MM.1S (cell line): Measurements from ENCODE around the gene CAMK4.

Experiments used
- DNase-seq: peaks from one replicate; pipeline ENCODE4 v3.0.0-alpha.2; 2015
- H2AFZ ChIP-seq: fragments of 300-600 bp; sonication (generic); 2 replicates; pipeline ENCODE4 v1.6.0; 2016; ENCODE audit warnings: antibody characterized with exemption, low read length
- H3F3A ChIP-seq: fragments of 300-600 bp; sonication (generic); 2 replicates; pipeline ENCODE4 v1.6.1; 2016; ENCODE audit warnings: mild to moderate bottlenecking, antibody characterized with exemption, low read length, moderate library complexity, mixed read lengths; ENCODE audit not compliant: insufficient read depth
- H3K27ac ChIP-seq: fragments of 300-600 bp; sonication (generic); 2 replicates; pipeline ENCODE4 v1.5.1; 2016; ENCODE audit warnings: mild to moderate bottlenecking, low read length
- H3K27me3 ChIP-seq: fragments of 300-600 bp; sonication (generic); replicated peaks from 2 replicates; pipeline ENCODE4 v1.6.0; 2016; ENCODE audit warnings: low read length; ENCODE audit not compliant: insufficient read depth
- H3K36me3 ChIP-seq: fragments of 300-600 bp; sonication (generic); replicated peaks from 2 replicates; pipeline ENCODE4 v1.6.1; 2016; ENCODE audit warnings: mild to moderate bottlenecking, low read length, mixed read lengths; ENCODE audit not compliant: insufficient read depth
- H3K4me1 ChIP-seq: fragments of 300-600 bp; sonication (generic); 2 replicates; pipeline ENCODE4 v1.6.1; 2016; ENCODE audit warnings: low read length, mixed read lengths
- H3K4me2 ChIP-seq: fragments of 300-600 bp; sonication (generic); 2 replicates; pipeline ENCODE4 v1.6.0; 2016; ENCODE audit warnings: low read depth, low read length
- H3K4me3 ChIP-seq: fragments of 300-600 bp; sonication (generic); 2 replicates; pipeline ENCODE4 v1.5.1; 2016; ENCODE audit warnings: low read length, mixed read lengths
- H3K79me2 ChIP-seq: fragments of 300-600 bp; sonication (generic); 2 replicates; pipeline ENCODE4 v1.6.1; 2016; ENCODE audit warnings: mixed run types, low read length, mixed read lengths
- H3K9ac ChIP-seq: fragments of 300-600 bp; sonication (generic); 2 replicates; pipeline ENCODE4 v1.6.1; 2016; ENCODE audit warnings: low read length, mixed read lengths
- H3K9me2 ChIP-seq: fragments of 300-600 bp; sonication (generic); replicated peaks from 2 replicates; pipeline ENCODE4 v1.6.1; 2016; ENCODE audit warnings: mild to moderate bottlenecking, low read length, mixed read lengths; ENCODE audit not compliant: insufficient read depth
- H3K9me3 ChIP-seq: fragments of 300-600 bp; sonication (generic); replicated peaks from 2 replicates; pipeline ENCODE4 v1.6.1; 2016; ENCODE audit warnings: mild to moderate bottlenecking, low read length, mixed read lengths; ENCODE audit not compliant: insufficient read depth
- H4K20me1 ChIP-seq: fragments of 300-600 bp; sonication (generic); 2 replicates; pipeline ENCODE4 v1.6.1; 2016; ENCODE audit warnings: mild to moderate bottlenecking, low read length, moderate library complexity, mixed read lengths; ENCODE audit not compliant: insufficient read depth
- EZH2 ChIP-seq: fragments of 300-600 bp; sonication (generic); optimal IDR thresholded peaks from 2 replicates; pipeline ENCODE3; 2017; ENCODE audit warnings: low read depth, mild to moderate bottlenecking, antibody characterized with exemption, low read length, mixed read lengths
- EZH2phosphoT487 ChIP-seq: fragments of 300-600 bp; sonication (generic); IDR thresholded peaks from 2 replicates; pipeline ENCODE4 v1.6.1; 2018; ENCODE audit warnings: antibody characterized with exemption, low read length
- TF ChIP-seq, protein P1 (sequence below): fragments of 300-600 bp; sonication (generic); IDR thresholded peaks from 2 replicates; pipeline ENCODE4 v1.5.1; 2016; ENCODE audit warnings: antibody characterized with exemption, low read length, mixed read lengths

The CAMK4 gene

DNA sequence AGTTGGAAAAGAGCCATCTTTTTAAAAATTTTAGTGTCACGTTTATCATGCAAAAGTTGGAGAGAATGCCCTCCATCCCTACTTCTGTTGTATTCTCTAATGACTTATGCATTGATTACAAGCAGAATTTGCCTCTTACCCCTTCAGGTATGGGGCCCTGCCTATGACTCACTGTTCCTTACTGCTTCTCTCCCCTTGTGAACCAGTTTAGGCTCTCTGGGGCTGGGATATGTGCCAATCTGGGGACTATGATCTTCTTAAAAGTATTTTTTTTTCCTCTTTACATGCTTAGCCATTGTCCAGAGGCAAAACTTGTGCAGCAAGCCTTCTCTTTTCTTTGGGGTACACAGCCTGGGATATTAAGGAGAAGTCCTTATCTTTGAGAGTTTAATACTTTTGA, 37.4 kb downstream of the CAMK4 start:
- Histone ChIP-seq H3F3A (no peaks in the 10 kb centered on the region), H3K79me2 (no peaks in the 10 kb centered on the region), H3K4me1 (no peaks in the 10 kb centered on the region), H3K9ac (no peak overlapping the region), H3K36me3 (no peaks in the 10 kb centered on the region), H3K27me3 (no peaks in the 10 kb centered on the region), H2AFZ (no peak overlapping the region), H3K4me2 (no peak overlapping the region), H3K9me2 (no peaks in the 10 kb centered on the region), H3K4me3 (no peak overlapping the region), H3K27ac (no peak overlapping the region), H3K9me3 (no peaks in the 10 kb centered on the region), H4K20me1 (no peaks in the 10 kb centered on the region)
- DNase-seq: no peak
- TF ChIP-seq, protein P1, sequence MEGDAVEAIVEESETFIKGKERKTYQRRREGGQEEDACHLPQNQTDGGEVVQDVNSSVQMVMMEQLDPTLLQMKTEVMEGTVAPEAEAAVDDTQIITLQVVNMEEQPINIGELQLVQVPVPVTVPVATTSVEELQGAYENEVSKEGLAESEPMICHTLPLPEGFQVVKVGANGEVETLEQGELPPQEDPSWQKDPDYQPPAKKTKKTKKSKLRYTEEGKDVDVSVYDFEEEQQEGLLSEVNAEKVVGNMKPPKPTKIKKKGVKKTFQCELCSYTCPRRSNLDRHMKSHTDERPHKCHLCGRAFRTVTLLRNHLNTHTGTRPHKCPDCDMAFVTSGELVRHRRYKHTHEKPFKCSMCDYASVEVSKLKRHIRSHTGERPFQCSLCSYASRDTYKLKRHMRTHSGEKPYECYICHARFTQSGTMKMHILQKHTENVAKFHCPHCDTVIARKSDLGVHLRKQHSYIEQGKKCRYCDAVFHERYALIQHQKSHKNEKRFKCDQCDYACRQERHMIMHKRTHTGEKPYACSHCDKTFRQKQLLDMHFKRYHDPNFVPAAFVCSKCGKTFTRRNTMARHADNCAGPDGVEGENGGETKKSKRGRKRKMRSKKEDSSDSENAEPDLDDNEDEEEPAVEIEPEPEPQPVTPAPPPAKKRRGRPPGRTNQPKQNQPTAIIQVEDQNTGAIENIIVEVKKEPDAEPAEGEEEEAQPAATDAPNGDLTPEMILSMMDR: no peak
- TF ChIP-seq EZH2phosphoT487 (no peak), EZH2 (no peak)

- TF ChIP-seq, protein P1: no peak
- TF ChIP-seq EZH2 (no peak), EZH2phosphoT487 (no peak)
- Histone ChIP-seq H3K36me3 (no peaks in the 10 kb centered on the region), H4K20me1 (no peaks in the 10 kb centered on the region), H3K27ac (no peak overlapping the region), H3K9ac (no peak overlapping the region), H3K4me1 (no peaks in the 10 kb centered on the region), H3K27me3 (no peaks in the 10 kb centered on the region), H3K4me2 (no peak overlapping the region), H3F3A (no peaks in the 10 kb centered on the region), H3K9me3 (no peaks in the 10 kb centered on the region), H3K79me2 (no peaks in the 10 kb centered on the region), H3K4me3 (no peak overlapping the region), H3K9me2 (no peaks in the 10 kb centered on the region), H2AFZ (no peak overlapping the region)
- no peak for DNase-seq
Measured at GRCh38 chr5:111262153-111262552, 38.0 kb downstream of the CAMK4 start.

DNA sequence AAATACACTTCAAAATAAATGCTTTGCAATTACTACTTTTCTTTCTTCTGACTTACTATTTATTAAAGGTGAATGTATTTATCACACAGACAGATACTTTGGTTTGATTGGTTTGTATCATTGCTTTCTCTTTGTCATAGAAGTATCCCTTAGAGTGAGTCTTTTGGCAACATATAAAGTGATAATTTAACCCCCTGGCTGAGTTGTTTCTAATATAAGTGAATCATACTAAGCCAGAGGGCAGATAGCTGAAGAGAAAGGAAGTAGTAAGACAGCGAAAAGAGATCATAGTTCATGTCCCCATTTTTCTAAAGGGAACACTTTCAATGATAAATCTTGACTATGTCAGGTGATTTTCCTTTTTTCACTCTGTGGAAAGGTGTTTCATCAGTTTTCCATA, 38.6 kb downstream of the CAMK4 start:
- TF ChIP-seq, protein P1: no peak
- TF ChIP-seq EZH2: no peak
- no peak for TF ChIP-seq EZH2phosphoT487
- DNase-seq: no peak
- Histone ChIP-seq H3F3A (no peaks in the 10 kb centered on the region), H3K79me2 (no peaks in the 10 kb centered on the region), H4K20me1 (no peaks in the 10 kb centered on the region), H3K4me2 (no peak overlapping the region), H3K4me3 (no peak overlapping the region), H3K27me3 (no peaks in the 10 kb centered on the region), H3K9me2 (no peaks in the 10 kb centered on the region), H3K36me3 (no peaks in the 10 kb centered on the region), H3K9me3 (no peaks in the 10 kb centered on the region), H3K9ac (no peak overlapping the region), H3K27ac (no peak overlapping the region), H3K4me1 (no peaks in the 10 kb centered on the region), H2AFZ (no peak overlapping the region)
